Measurements from ENCODE around the gene MRPL20. TPM values are rescaled to one million over a fixed set of nuclear protein-coding genes. Genes with fewer than 3 reads are reported as not detected.

MRPL20 gene
- polyA plus RNA-seq, 1 donor (not counting 4 experiments of a cell fraction or from before 2014, with no cell fraction given), result 133 TPM

- Histone ChIP-seq H3K27me3 (ENCODE audit: control insufficient read depth, extremely low read depth, insufficient read depth, low read length) (no peaks in the 10 kb centered on the region), H3K9ac (ENCODE audit: control insufficient read depth, extremely low read depth, insufficient read depth, low read length) (no peak overlapping the region), H3K9me1 (ENCODE audit: control insufficient read depth, extremely low read depth, insufficient read depth, low read length) (no peaks in the 10 kb centered on the region), H3K4me1 (ENCODE audit: control insufficient read depth, extremely low read depth, insufficient read depth, low read length) (peaks cover 6% of the 10 kb centered on the region), H4K20me1 (ENCODE audit: control insufficient read depth, extremely low read depth, insufficient read depth, low read length) (no peaks in the 10 kb centered on the region), H2AFZ (ENCODE audit: control insufficient read depth, low read length) (no peak overlapping the region), H3K79me2 (ENCODE audit: control insufficient read depth, insufficient read depth, low read length) (peaks cover 4% of the 10 kb centered on the region), H3K27ac (ENCODE audit: control insufficient read depth, insufficient read depth, low read length) (no peak overlapping the region), H3K4me2 (ENCODE audit: control insufficient read depth, extremely low read depth, insufficient read depth, low read depth, low read length) (no peak overlapping the region), H3K9me3 (ENCODE audit: control insufficient read depth, low read depth, low read length) (peaks cover 7% of the 10 kb centered on the region), H3K4me3 (ENCODE audit: control insufficient read depth in 2 of 3, extremely low read depth in 1 of 3, insufficient read depth in 2 of 3, low read depth in 1 of 3, low read length in 3 of 3) (no peak overlapping the region), H3K36me3 (ENCODE audit: control insufficient read depth in 2 of 2, extremely low read depth in 1 of 2, insufficient read depth in 2 of 2, low read length in 2 of 2) (peaks cover 0 to 3% of the 10 kb centered on the region in 2 experiments)
- DNase-seq (ENCODE audit: low read depth, low spot score) (no peak), FAIRE-seq (no peak)
- no peak for TF ChIP-seq CTCF (optimal IDR thresholded peaks at IDR 0.05 in 1 of 3, IDR thresholded peaks at IDR 0.05 in 1 of 3, conservative IDR thresholded peaks at IDR 0.05 in 1 of 3; ENCODE audit: extremely low read depth in 1 of 3, insufficient read depth in 2 of 3, low read length in 3 of 3)
- TF ChIP-seq EZH2 (IDR thresholded peaks at IDR 0.05; ENCODE audit: low read length), result no peak
- dilution Hi-C loops (cut with MboI; ENCODE audit: extremely low pct_ligation_motif_present, low sequenced_read_pairs), result no loop called here
These were observed 40.4 kb downstream of the MRPL20 start for GRCh38 chr1:1366699-1367066.

GRCh38 chr1:1365875-1366698, 41.0 kb downstream of the MRPL20 start:
- FAIRE-seq, result no peak
- no peak for DNase-seq (ENCODE audit: low read depth, low spot score)
- dilution Hi-C loops (cut with MboI; ENCODE audit: extremely low pct_ligation_motif_present, low sequenced_read_pairs), result no loop called here

More at GRCh38 chr1:1365875-1366698, 41.0 kb downstream of the MRPL20 start:
- Histone ChIP-seq H3K9ac (ENCODE audit: control insufficient read depth, extremely low read depth, insufficient read depth, low read length) (no peak overlapping the region), H3K9me1 (ENCODE audit: control insufficient read depth, extremely low read depth, insufficient read depth, low read length) (no peaks in the 10 kb centered on the region), H3K36me3 (ENCODE audit: control insufficient read depth in 2 of 2, extremely low read depth in 1 of 2, insufficient read depth in 2 of 2, low read length in 2 of 2) (no peaks in the 10 kb centered on the region), H4K20me1 (ENCODE audit: control insufficient read depth, extremely low read depth, insufficient read depth, low read length) (no peaks in the 10 kb centered on the region), H3K79me2 (ENCODE audit: control insufficient read depth, insufficient read depth, low read length) (no peaks in the 10 kb centered on the region), H3K27me3 (ENCODE audit: control insufficient read depth, extremely low read depth, insufficient read depth, low read length) (no peaks in the 10 kb centered on the region), H3K27ac (ENCODE audit: control insufficient read depth, insufficient read depth, low read length) (no peak overlapping the region), H3K4me1 (ENCODE audit: control insufficient read depth, extremely low read depth, insufficient read depth, low read length) (peaks cover 7% of the 10 kb centered on the region), H3K4me2 (ENCODE audit: control insufficient read depth, extremely low read depth, insufficient read depth, low read depth, low read length) (no peak overlapping the region), H2AFZ (ENCODE audit: control insufficient read depth, low read length) (no peak overlapping the region), H3K9me3 (ENCODE audit: control insufficient read depth, low read depth, low read length) (peaks cover 7% of the 10 kb centered on the region), H3K4me3 (ENCODE audit: control insufficient read depth in 2 of 3, extremely low read depth in 1 of 3, insufficient read depth in 2 of 3, low read depth in 1 of 3, low read length in 3 of 3) (no peak overlapping the region)
- TF ChIP-seq CTCF (optimal IDR thresholded peaks at IDR 0.05 in 1 of 3, IDR thresholded peaks at IDR 0.05 in 1 of 3, conservative IDR thresholded peaks at IDR 0.05 in 1 of 3; ENCODE audit: extremely low read depth in 1 of 3, insufficient read depth in 2 of 3, low read length in 3 of 3), result no peak
- no peak for TF ChIP-seq EZH2 (IDR thresholded peaks at IDR 0.05; ENCODE audit: low read length)

Measured in keratinocyte (primary cell).